Measurements from ENCODE around the gene SLC25A21.

Gene SLC25A21

GRCh38 chr14:36857136-36857535 is 315.3 kb downstream of the SLC25A21 start:
- DNase-seq: no peak

GRCh38 chr14:36856095-36856878 is 316.1 kb downstream of the SLC25A21 start:
- no peak for DNase-seq

- no peak for DNase-seq
These were observed 317.0 kb downstream of the SLC25A21 start for GRCh38 chr14:36855396-36855795.

GRCh38 chr14:36852981-36853691 is 319.3 kb downstream of the SLC25A21 start:
- no peak for DNase-seq

- no peak for DNase-seq
These were observed 324.2 kb downstream of the SLC25A21 start for GRCh38 chr14:36848213-36848612.

- no peak for DNase-seq
These were observed 325.0 kb downstream of the SLC25A21 start for GRCh38 chr14:36847366-36847765.

GRCh38 chr14:36845356-36846012 is 326.9 kb downstream of the SLC25A21 start:
- no peak for DNase-seq

GRCh38 chr14:36844443-36845195 is 327.8 kb downstream of the SLC25A21 start:
- DNase-seq: no peak

- DNase-seq: no peak
These were observed 329.0 kb downstream of the SLC25A21 start for GRCh38 chr14:36843410-36843809.

GRCh38 chr14:36835128-36835527 is 337.3 kb downstream of the SLC25A21 start:
- DNase-seq: no peak

- DNase-seq: no peak
These were observed 338.1 kb downstream of the SLC25A21 start for GRCh38 chr14:36834293-36834692.

- no peak for DNase-seq
These were observed 342.9 kb downstream of the SLC25A21 start for GRCh38 chr14:36829547-36829946.

GRCh38 chr14:36827861-36828260 is 344.5 kb downstream of the SLC25A21 start:
- no peak for DNase-seq

- DNase-seq: no peak
These were observed 345.8 kb downstream of the SLC25A21 start for GRCh38 chr14:36826614-36827013.

- no peak for DNase-seq
These were observed 347.6 kb downstream of the SLC25A21 start for GRCh38 chr14:36824854-36825253.

GRCh38 chr14:36823651-36824050 is 348.8 kb downstream of the SLC25A21 start:
- no peak for DNase-seq

- DNase-seq: no peak
These were observed 349.7 kb downstream of the SLC25A21 start for GRCh38 chr14:36822685-36823084.

GRCh38 chr14:36820901-36821300 is 351.5 kb downstream of the SLC25A21 start:
- DNase-seq: no peak

GRCh38 chr14:36820111-36820709 is 352.2 kb downstream of the SLC25A21 start:
- no peak for DNase-seq

- DNase-seq: no peak
These were observed 353.5 kb downstream of the SLC25A21 start for GRCh38 chr14:36818794-36819384.

GRCh38 chr14:36818246-36818645 is 354.2 kb downstream of the SLC25A21 start:
- DNase-seq: no peak
